IPS-18a (cell line): ENCODE data around the gene CCN2.

Experiments used
- H3K27ac ChIP-seq: one replicate; pipeline ENCODE4 v1.5.1; 2013; ENCODE audit warnings: low read length
- H3K27me3 ChIP-seq: one replicate; pipeline ENCODE4 v1.6.1; 2013; ENCODE audit warnings: mild to moderate bottlenecking, low read length; ENCODE audit not compliant: control insufficient read depth, insufficient read depth
- H3K36me3 ChIP-seq: one replicate; pipeline ENCODE4 v1.6.1; 2013; ENCODE audit warnings: low read depth, low read length; ENCODE audit not compliant: control insufficient read depth
- H3K4me1 ChIP-seq: one replicate; pipeline ENCODE4 v1.6.1; 2013; ENCODE audit warnings: low read depth, low read length; ENCODE audit not compliant: control insufficient read depth
- H3K4me3 ChIP-seq: one replicate; pipeline ENCODE4 v1.5.1; 2013; ENCODE audit warnings: low read length
- H3K9ac ChIP-seq: one replicate; pipeline ENCODE4 v1.6.1; 2013; ENCODE audit warnings: mild to moderate bottlenecking, low read length, moderate library complexity
- H3K9me3 ChIP-seq: one replicate; pipeline ENCODE4 v1.6.1; 2013; ENCODE audit warnings: low read depth, low read length; ENCODE audit not compliant: control insufficient read depth

CCN2 gene

GRCh38 chr6:131950767-131951575 is at the start of gene CCN2:
Gene CCN2 (minus strand): TSS chr6:131951372. CDS start chr6:131951172, 200 bp downstream.
- Histone ChIP-seq H3K9me3 (no peaks in the 10 kb centered on the region), H3K27ac (no peak within 1 kb of the TSS), H3K4me1 (peaks cover 60% of the 10 kb centered on the region), H3K27me3 (no peaks in the 10 kb centered on the region), H3K4me3 (peak within 1 kb of the TSS; percentile 84), H3K36me3 (peaks cover 28% of the 10 kb centered on the region), H3K9ac (peak within 1 kb of the TSS; percentile 49)

GRCh38 chr6:132000296-132000695 is 49.1 kb upstream of the CCN2 start:
- Histone ChIP-seq H3K36me3 (no peaks in the 10 kb centered on the region), H3K4me3 (no peak overlapping the region), H3K4me1 (no peaks in the 10 kb centered on the region), H3K9me3 (peaks cover 5% of the 10 kb centered on the region), H3K27me3 (no peaks in the 10 kb centered on the region), H3K9ac (no peak overlapping the region), H3K27ac (no peak overlapping the region)

DNA sequence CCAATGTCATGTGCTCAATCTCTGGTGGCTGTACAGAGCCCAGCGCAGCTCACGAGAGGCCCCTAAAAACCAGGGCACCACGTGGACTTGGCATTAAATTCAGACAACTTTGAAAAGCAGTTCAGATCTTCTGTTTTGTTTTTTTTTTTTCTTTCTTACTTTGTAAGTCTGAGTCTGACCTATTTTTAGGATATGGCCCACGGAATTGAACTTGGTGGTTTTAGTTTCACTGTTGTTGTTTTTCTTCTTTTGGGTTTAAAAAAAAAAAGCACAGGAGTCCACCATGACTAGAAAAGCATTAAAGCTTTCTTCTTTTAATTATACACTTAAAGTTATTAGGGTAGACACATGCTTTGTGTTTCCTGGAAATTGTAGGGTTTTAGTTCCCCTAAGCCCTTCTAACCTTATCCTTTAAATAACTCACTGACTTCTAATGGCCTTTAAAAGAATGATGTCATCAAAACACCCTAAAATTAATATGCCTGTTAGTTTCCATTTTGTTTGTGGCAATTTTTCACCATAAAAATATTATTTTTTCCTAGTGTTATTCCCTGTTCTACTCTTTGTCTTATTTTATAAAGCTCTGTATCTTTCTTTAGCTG is 48.5 kb upstream of the CCN2 start:
- peaks cover 3% of the 10 kb centered on the region for H3K9me3 ChIP-seq
- H3K27me3 ChIP-seq, result no peaks in the 10 kb centered on the region
- no peak overlapping the region for H3K27ac ChIP-seq
- H3K4me3 ChIP-seq, result no peak overlapping the region
- H3K36me3 ChIP-seq, result no peaks in the 10 kb centered on the region
- no peaks in the 10 kb centered on the region for H3K4me1 ChIP-seq
- no peak overlapping the region for H3K9ac ChIP-seq

GRCh38 chr6:131998255-131998982 is 47.2 kb upstream of the CCN2 start:
- H3K9me3 ChIP-seq, result no peaks in the 10 kb centered on the region
- H3K4me1 ChIP-seq, result no peaks in the 10 kb centered on the region
- H3K27me3 ChIP-seq, result no peaks in the 10 kb centered on the region
- H3K36me3 ChIP-seq, result no peaks in the 10 kb centered on the region
- no peak overlapping the region for H3K27ac ChIP-seq
- H3K9ac ChIP-seq, result no peak overlapping the region
- H3K4me3 ChIP-seq, result no peak overlapping the region

DNA sequence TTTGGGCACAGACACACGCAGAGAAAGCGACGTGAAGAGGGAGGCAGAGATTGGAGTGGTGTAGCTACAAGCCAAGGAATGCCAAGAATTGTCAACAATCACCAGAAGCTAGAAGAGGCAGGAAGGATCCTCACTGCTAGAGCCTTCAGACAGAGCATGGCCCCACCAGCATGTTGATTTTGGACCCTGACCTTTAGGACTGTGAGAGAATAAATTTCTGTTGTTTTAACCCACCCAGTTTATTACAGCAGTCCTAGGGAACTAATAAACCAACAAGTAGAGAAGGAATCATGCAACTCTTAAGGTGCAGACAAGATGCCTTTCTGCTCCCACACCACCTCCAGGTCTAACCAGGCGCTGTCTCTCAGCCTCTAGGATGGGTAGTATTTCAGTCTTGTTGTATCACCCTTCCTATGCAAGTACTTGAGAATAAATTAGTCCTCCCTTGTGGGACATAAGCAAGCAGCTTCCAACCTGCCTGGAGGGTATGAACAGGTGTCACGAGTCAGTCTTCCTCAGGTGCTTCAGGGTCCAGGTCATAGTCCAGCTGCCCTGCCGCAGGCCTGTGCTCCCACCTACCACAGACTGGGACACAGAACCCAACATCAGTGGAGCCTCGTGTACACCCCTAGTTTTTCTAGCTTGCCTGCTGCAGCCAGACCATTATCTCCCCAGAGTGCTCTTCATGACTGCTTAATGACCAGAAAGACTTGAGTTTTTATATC is 46.4 kb upstream of the CCN2 start:
- Histone ChIP-seq H3K9ac (no peak overlapping the region), H3K27ac (no peak overlapping the region), H3K9me3 (no peaks in the 10 kb centered on the region), H3K27me3 (no peaks in the 10 kb centered on the region), H3K36me3 (no peaks in the 10 kb centered on the region), H3K4me1 (no peaks in the 10 kb centered on the region), H3K4me3 (no peak overlapping the region)

GRCh38 chr6:131995917-131996316 is 44.7 kb upstream of the CCN2 start:
- Histone ChIP-seq H3K36me3 (no peaks in the 10 kb centered on the region), H3K4me1 (no peaks in the 10 kb centered on the region), H3K4me3 (no peak overlapping the region), H3K27ac (no peak overlapping the region), H3K9me3 (no peaks in the 10 kb centered on the region), H3K27me3 (no peaks in the 10 kb centered on the region), H3K9ac (no peak overlapping the region)

DNA sequence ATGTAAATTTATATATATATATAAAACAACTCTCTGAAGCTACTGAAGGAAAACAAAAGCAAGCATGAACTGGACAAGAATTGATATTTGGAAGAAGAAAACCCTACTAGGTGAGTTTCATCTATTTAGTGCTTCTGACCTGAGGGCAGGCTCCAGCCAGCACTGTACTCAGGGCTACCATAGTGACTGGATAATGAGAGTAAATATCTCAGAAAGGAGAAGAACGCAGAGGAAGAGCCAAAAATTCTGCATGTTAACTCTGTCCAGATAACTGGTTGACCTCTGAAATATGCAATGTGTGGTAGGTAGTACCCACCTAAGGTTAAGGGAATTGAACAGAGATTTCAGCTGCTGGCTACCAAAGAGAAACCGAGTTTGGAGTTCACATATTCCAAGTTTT is 41.4 kb upstream of the CCN2 start:
- H3K9me3 ChIP-seq, result no peaks in the 10 kb centered on the region
- no peaks in the 10 kb centered on the region for H3K27me3 ChIP-seq
- no peak overlapping the region for H3K27ac ChIP-seq
- H3K9ac ChIP-seq, result no peak overlapping the region
- H3K36me3 ChIP-seq, result no peaks in the 10 kb centered on the region
- no peak overlapping the region for H3K4me3 ChIP-seq
- H3K4me1 ChIP-seq, result no peaks in the 10 kb centered on the region

DNA sequence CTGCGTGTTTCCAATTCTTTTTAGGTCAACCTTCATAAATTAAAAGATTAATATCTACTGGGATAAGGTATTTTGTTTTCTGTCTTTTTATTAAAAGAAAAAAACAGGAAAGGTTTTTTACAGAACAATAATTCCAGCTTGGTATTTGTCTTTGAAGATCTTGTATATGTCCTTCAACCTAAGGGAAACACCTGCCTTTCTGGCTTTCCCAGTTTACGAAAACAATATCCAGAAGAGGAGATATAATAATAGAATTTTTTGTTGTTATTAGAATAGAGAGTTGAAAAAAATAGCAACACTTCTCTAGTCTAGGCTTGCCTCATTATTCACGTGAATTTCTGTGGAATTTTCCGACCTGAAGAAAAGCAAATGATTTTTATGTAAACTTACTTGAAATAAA is 37.9 kb upstream of the CCN2 start:
- H3K9ac ChIP-seq, result no peak overlapping the region
- H3K36me3 ChIP-seq, result no peaks in the 10 kb centered on the region
- H3K27ac ChIP-seq, result no peak overlapping the region

DNA sequence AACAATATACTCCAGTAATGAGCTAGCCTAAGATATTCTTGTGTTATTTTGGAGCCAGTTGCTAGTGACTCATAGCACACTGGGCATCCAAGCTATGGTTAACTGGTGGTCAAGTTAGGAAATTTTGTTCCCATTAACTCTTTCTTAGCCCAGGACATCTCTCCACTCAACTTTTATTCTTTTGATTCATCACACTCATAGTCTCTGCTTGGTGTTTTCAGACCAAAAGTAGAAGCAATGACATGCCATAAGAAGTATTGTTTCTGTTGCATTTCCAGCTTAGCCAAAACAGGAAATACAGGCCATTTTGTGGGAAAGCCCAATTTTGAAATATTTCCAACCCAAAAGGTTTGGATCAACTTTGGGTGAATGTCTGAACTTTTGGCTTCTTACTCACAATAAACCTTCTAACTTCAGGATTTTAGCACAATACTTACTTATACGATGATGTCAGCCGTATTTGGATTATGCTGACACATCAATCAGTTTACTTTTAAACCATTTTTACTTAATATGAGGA is 31.6 kb upstream of the CCN2 start:
- Histone ChIP-seq H3K4me1 (no peaks in the 10 kb centered on the region), H3K36me3 (no peaks in the 10 kb centered on the region), H3K27me3 (no peaks in the 10 kb centered on the region), H3K27ac (no peak overlapping the region), H3K9me3 (no peaks in the 10 kb centered on the region), H3K4me3 (no peak overlapping the region), H3K9ac (no peak overlapping the region)

More for the DNA sequence above, 37.9 kb upstream of the CCN2 start:
- H3K4me3 ChIP-seq, result no peak overlapping the region
- no peaks in the 10 kb centered on the region for H3K4me1 ChIP-seq
- no peaks in the 10 kb centered on the region for H3K27me3 ChIP-seq
- no peaks in the 10 kb centered on the region for H3K9me3 ChIP-seq

- H3K27ac ChIP-seq, result no peak overlapping the region
- no peaks in the 10 kb centered on the region for H3K4me1 ChIP-seq
- H3K36me3 ChIP-seq, result no peaks in the 10 kb centered on the region
- H3K9ac ChIP-seq, result no peak overlapping the region
- H3K9me3 ChIP-seq, result no peaks in the 10 kb centered on the region
- H3K27me3 ChIP-seq, result no peaks in the 10 kb centered on the region
- H3K4me3 ChIP-seq, result no peak overlapping the region
These were observed 30.4 kb upstream of the CCN2 start for GRCh38 chr6:131981624-131981978.
